RWPE2 (cell line): ENCODE data around the gene SLC28A1.

Source experiments
- ATAC-seq: fragments of 200-7000 bp; cut with Tn5 transposase; 3 replicates; pipeline ENCODE4 v1.9.1; 2021; ENCODE audit warnings: low read depth
- DNase-seq: peaks from one replicate; pipeline ENCODE4 v3.0.0-alpha.2; 2020; ENCODE audit warnings: low spot score
- H3K27ac ChIP-seq: fragments of 450-650 bp; 2 replicates; pipeline ENCODE4 v1.5.1; 2017; ENCODE audit warnings: mild to moderate bottlenecking; ENCODE audit not compliant: poor library complexity, severe bottlenecking
- H3K27me3 ChIP-seq: fragments of 250-450 bp; sonication (Bioruptor Pico); 2 replicates; pipeline ENCODE4 v1.5.1; 2021; ENCODE audit warnings: mild to moderate bottlenecking, moderate library complexity; ENCODE audit not compliant: insufficient read depth, poor library complexity, severe bottlenecking
- H3K36me3 ChIP-seq: fragments of 250-450 bp; sonication (Bioruptor Pico); 2 replicates; pipeline ENCODE4 v1.5.1; 2020; ENCODE audit warnings: low read depth, mild to moderate bottlenecking, moderate library complexity
- H3K4me1 ChIP-seq: fragments of 250-450 bp; sonication (Bioruptor Pico); 2 replicates; pipeline ENCODE4 v1.5.1; 2021; ENCODE audit warnings: mild to moderate bottlenecking, moderate library complexity; ENCODE audit not compliant: insufficient read depth, poor library complexity, severe bottlenecking
- H3K4me3 ChIP-seq: fragments of 250-450 bp; sonication (Bioruptor Pico); 2 replicates; pipeline ENCODE4 v1.5.1; 2021; ENCODE audit warnings: mild to moderate bottlenecking, moderate library complexity; ENCODE audit not compliant: severe bottlenecking
- H3K9me3 ChIP-seq: fragments of 250-450 bp; sonication (Bioruptor Pico); 2 replicates; pipeline ENCODE4 v1.5.1; 2021; ENCODE audit warnings: mild to moderate bottlenecking, moderate library complexity; ENCODE audit not compliant: severe bottlenecking
- TF ChIP-seq, protein P1 (sequence below): fragments of 450-650 bp; IDR thresholded peaks from one replicate; pipeline ENCODE4 v1.5.1; 2017; ENCODE audit warnings: mild to moderate bottlenecking, moderate library complexity; ENCODE audit not compliant: poor library complexity, severe bottlenecking

The SLC28A1 gene

GRCh38 chr15:84944311-84944710 is 59.8 kb downstream of the SLC28A1 start:
- TF ChIP-seq, protein P1, sequence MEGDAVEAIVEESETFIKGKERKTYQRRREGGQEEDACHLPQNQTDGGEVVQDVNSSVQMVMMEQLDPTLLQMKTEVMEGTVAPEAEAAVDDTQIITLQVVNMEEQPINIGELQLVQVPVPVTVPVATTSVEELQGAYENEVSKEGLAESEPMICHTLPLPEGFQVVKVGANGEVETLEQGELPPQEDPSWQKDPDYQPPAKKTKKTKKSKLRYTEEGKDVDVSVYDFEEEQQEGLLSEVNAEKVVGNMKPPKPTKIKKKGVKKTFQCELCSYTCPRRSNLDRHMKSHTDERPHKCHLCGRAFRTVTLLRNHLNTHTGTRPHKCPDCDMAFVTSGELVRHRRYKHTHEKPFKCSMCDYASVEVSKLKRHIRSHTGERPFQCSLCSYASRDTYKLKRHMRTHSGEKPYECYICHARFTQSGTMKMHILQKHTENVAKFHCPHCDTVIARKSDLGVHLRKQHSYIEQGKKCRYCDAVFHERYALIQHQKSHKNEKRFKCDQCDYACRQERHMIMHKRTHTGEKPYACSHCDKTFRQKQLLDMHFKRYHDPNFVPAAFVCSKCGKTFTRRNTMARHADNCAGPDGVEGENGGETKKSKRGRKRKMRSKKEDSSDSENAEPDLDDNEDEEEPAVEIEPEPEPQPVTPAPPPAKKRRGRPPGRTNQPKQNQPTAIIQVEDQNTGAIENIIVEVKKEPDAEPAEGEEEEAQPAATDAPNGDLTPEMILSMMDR: no peak
- Histone ChIP-seq H3K4me3 (no peak overlapping the region), H3K36me3 (no peaks in the 10 kb centered on the region), H3K27ac (no peak overlapping the region), H3K27me3 (no peaks in the 10 kb centered on the region), H3K4me1 (no peaks in the 10 kb centered on the region), H3K9me3 (no peaks in the 10 kb centered on the region)
- no peak for DNase-seq
- no peak for ATAC-seq

DNA sequence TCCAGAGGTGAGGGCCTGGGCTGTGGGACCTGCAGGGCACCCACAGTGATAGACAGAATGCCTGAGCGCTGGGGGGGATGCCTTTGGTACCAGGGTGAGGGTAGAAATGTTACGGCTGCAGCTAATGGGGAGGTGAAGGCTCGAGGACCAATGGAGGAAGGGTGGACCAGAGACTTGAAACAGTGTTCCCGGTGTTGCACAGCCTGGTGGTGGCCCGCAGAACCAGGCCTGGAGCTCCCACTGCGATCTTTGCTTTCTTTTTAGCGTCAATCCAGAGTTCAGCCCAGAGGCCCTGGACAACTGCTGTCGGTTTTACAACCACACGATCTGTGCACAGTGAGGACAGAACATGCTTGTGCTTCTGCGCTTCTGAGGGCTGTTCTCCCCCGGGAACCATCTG is 60.4 kb downstream of the SLC28A1 start:
- no peak overlapping the region for H3K27ac ChIP-seq
- no peaks in the 10 kb centered on the region for H3K36me3 ChIP-seq
- no peaks in the 10 kb centered on the region for H3K4me1 ChIP-seq
- ATAC-seq (no peak), DNase-seq (no peak)
- H3K9me3 ChIP-seq: no peaks in the 10 kb centered on the region
- H3K27me3 ChIP-seq: no peaks in the 10 kb centered on the region
- TF ChIP-seq, protein P1: no peak
- H3K4me3 ChIP-seq: no peak overlapping the region

GRCh38 chr15:84946772-84947489 is 62.5 kb downstream of the SLC28A1 start:
- Histone ChIP-seq H3K4me1 (no peaks in the 10 kb centered on the region), H3K9me3 (no peaks in the 10 kb centered on the region), H3K36me3 (no peaks in the 10 kb centered on the region), H3K27me3 (no peaks in the 10 kb centered on the region), H3K27ac (no peak overlapping the region), H3K4me3 (no peak overlapping the region)
- ATAC-seq (no peak), DNase-seq (no peak)
- TF ChIP-seq, protein P1: no peak

- H3K27ac ChIP-seq: no peak overlapping the region
- H3K4me1 ChIP-seq: no peaks in the 10 kb centered on the region
- TF ChIP-seq, protein P1: no peak
- H3K4me3 ChIP-seq: no peak overlapping the region
- peak; percentile 47 for ATAC-seq
- no peaks in the 10 kb centered on the region for H3K27me3 ChIP-seq
- H3K36me3 ChIP-seq: no peaks in the 10 kb centered on the region
- H3K9me3 ChIP-seq: no peaks in the 10 kb centered on the region
- no peak for DNase-seq
Observed at GRCh38 chr15:84947947-84948830, 63.7 kb downstream of the SLC28A1 start.

- Histone ChIP-seq H3K27me3 (no peaks in the 10 kb centered on the region), H3K27ac (no peak overlapping the region), H3K36me3 (no peaks in the 10 kb centered on the region), H3K9me3 (no peaks in the 10 kb centered on the region), H3K4me1 (no peaks in the 10 kb centered on the region), H3K4me3 (no peak overlapping the region)
- DNase-seq (no peak), ATAC-seq (no peak)
- TF ChIP-seq, protein P1: no peak
Observed at GRCh38 chr15:84949043-84949442, 64.6 kb downstream of the SLC28A1 start.
